Mesenchymal stem cell (in vitro differentiated cells and primary cell): ENCODE results near the gene TESK2.
A peak's percentile ranks its signal among the peaks of the same experiment; 100 is the strongest.

Experiments
- DNase-seq: peaks from one replicate; pipeline ENCODE4 v3.0.0-alpha.2; 2013
- H2AFZ ChIP-seq: one replicate; pipeline ENCODE4 v1.6.1; 2013; ENCODE audit warnings: low read depth, mild to moderate bottlenecking, control low read depth, inconsistent platforms, low read length, moderate library complexity
- H2AK5ac ChIP-seq: 2 replicates; pipeline ENCODE4 v1.6.1; 2013; ENCODE audit warnings: low read length, moderate library complexity, mild to moderate bottlenecking, inconsistent platforms; ENCODE audit not compliant: severe bottlenecking
- H2BK120ac ChIP-seq: one replicate; pipeline ENCODE4 v1.6.1; 2013; ENCODE audit warnings: low read depth, mild to moderate bottlenecking, inconsistent platforms, low read length, moderate library complexity
- H2BK12ac ChIP-seq, 2 experiments: one replicate each; pipeline ENCODE4 v1.6.1; 2013; ENCODE audit warnings: inconsistent platforms in 2 of 2, low read length in 2 of 2, mild to moderate bottlenecking in 2 of 2, moderate library complexity in 2 of 2, control low read depth in 1 of 2
- H2BK15ac ChIP-seq: one replicate; pipeline ENCODE4 v1.6.1; 2013; ENCODE audit warnings: mild to moderate bottlenecking, low read depth, inconsistent platforms; ENCODE audit not compliant: poor library complexity, severe bottlenecking
- H2BK5ac ChIP-seq: 2 replicates; pipeline ENCODE4 v1.6.1; 2013; ENCODE audit warnings: low read depth, mild to moderate bottlenecking, low read length, control low read depth, inconsistent platforms; ENCODE audit not compliant: poor library complexity, severe bottlenecking
- H3K14ac ChIP-seq, 2 experiments: one replicate each; pipeline ENCODE4 v1.6.1; 2013; ENCODE audit warnings: inconsistent platforms in 2 of 2, low read length in 2 of 2, control low read depth in 1 of 2, mild to moderate bottlenecking in 1 of 2, moderate library complexity in 1 of 2
- H3K18ac ChIP-seq, 2 experiments: one replicate each; pipeline ENCODE4 v1.6.1; 2013; ENCODE audit warnings: inconsistent platforms in 2 of 2, low read length in 2 of 2, control low read depth in 1 of 2, low read depth in 1 of 2, mild to moderate bottlenecking in 1 of 2
- H3K23ac ChIP-seq, 2 experiments: one replicate each; pipeline ENCODE4 v1.6.1; 2013; ENCODE audit warnings: inconsistent platforms in 2 of 2, low read length in 2 of 2, mild to moderate bottlenecking in 2 of 2, moderate library complexity in 2 of 2, control low read depth in 1 of 2
- H3K27ac ChIP-seq: 2 replicates; pipeline ENCODE4 v1.5.1; 2013; ENCODE audit warnings: mild to moderate bottlenecking, moderate library complexity, low read length, control low read depth, inconsistent platforms; ENCODE audit not compliant: poor library complexity, severe bottlenecking
- H3K27me3 ChIP-seq, 2 experiments: 2 replicates each; pipeline versions ENCODE4 v1.6.1 to v1.7.0; 2013; ENCODE audit warnings: low read length in 2 of 2, mild to moderate bottlenecking in 2 of 2, moderate library complexity in 2 of 2, control low read depth in 1 of 2, inconsistent platforms in 1 of 2; ENCODE audit not compliant: control insufficient read depth in 1 of 2, insufficient read depth in 1 of 2
- H3K36me3 ChIP-seq, 2 experiments: 2 replicates each; pipeline versions ENCODE4 v1.6.1 to v1.7.0; 2013; ENCODE audit warnings: low read length in 2 of 2, control low read depth in 1 of 2, inconsistent platforms in 1 of 2, low read depth in 1 of 2, mild to moderate bottlenecking in 1 of 2; ENCODE audit not compliant: insufficient read depth in 2 of 2, control insufficient read depth in 1 of 2
- H3K4ac ChIP-seq, 2 experiments: one replicate each; pipeline ENCODE4 v1.6.1; 2013; ENCODE audit warnings: inconsistent platforms in 2 of 2, low read length in 2 of 2, mild to moderate bottlenecking in 2 of 2, moderate library complexity in 2 of 2, control low read depth in 1 of 2, low read depth in 1 of 2
- H3K4me1 ChIP-seq: 2 replicates; pipeline ENCODE4 v1.6.1; 2013; ENCODE audit warnings: low read depth, low read length, control low read depth; ENCODE audit not compliant: control insufficient read depth, insufficient read depth
- H3K4me2 ChIP-seq: 2 replicates; pipeline ENCODE4 v1.6.1; 2013; ENCODE audit warnings: low read length, mild to moderate bottlenecking, inconsistent platforms; ENCODE audit not compliant: poor library complexity, severe bottlenecking
- H3K4me3 ChIP-seq, 2 experiments: 2 replicates each; pipeline versions ENCODE4 v1.5.1 to v1.7.0; 2013; ENCODE audit warnings: low read length in 2 of 2, mild to moderate bottlenecking in 2 of 2, control low read depth in 1 of 2, low read depth in 1 of 2; ENCODE audit not compliant: insufficient read depth in 1 of 2
- H3K79me1 ChIP-seq: replicated peaks from 2 replicates; pipeline ENCODE4 v1.6.1; 2013; ENCODE audit warnings: mild to moderate bottlenecking, control low read depth, low read length, inconsistent platforms; ENCODE audit not compliant: poor library complexity, severe bottlenecking
- H3K9ac ChIP-seq: 2 replicates; pipeline ENCODE4 v1.7.0; 2013; ENCODE audit warnings: mild to moderate bottlenecking, low read length, moderate library complexity
- H3K9me3 ChIP-seq: 2 replicates; pipeline ENCODE4 v1.7.0; 2013; ENCODE audit warnings: mild to moderate bottlenecking, low read length; ENCODE audit not compliant: control insufficient read depth
- H4K8ac ChIP-seq: one replicate; pipeline ENCODE4 v1.6.1; 2013; ENCODE audit warnings: inconsistent platforms, mild to moderate bottlenecking, low read length, moderate library complexity
- H4K91ac ChIP-seq: one replicate; pipeline ENCODE4 v1.6.1; 2013; ENCODE audit warnings: mild to moderate bottlenecking, low read length, inconsistent platforms
- WGBS: methylation state at CpG from one replicate; pipeline ENCODE4 v1.1.7; 2013; ENCODE audit warnings: mixed read lengths; 5-methylcytosine and 5-hydroxymethylcytosine counted together

Gene TESK2

DNA sequence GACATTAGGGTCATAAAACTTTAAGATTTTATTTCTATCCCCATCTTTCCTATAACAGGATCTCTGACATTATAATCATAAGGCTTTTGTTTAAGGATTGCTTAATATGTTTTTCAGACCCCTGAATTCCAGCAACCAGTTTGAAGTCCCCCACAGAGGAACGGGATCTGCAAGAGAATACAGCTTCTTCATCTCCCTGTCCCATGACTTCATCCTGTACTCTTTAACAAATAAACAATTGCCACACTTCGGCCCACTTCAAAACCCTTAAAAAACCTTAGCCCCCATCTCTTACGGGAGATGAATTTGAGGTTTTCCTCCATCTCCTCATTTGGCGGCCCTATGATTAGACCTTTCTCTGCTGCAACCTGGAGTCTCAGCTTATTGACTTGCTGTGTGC, 35.8 kb downstream of the TESK2 start:
- Histone ChIP-seq H3K27ac (no peak overlapping the region), H3K23ac (no peak overlapping the region), H3K14ac (no peak overlapping the region), H3K9me3 (no peaks in the 10 kb centered on the region), H2AFZ (no peak overlapping the region), H2BK15ac (no peak overlapping the region), H3K9ac (no peak overlapping the region), H4K8ac (no peak overlapping the region), H3K4me3 (no peak overlapping the region), H2BK12ac (no peak overlapping the region), H3K4ac (no peak overlapping the region), H3K79me1 (peaks cover 2% of the 10 kb centered on the region), H3K18ac (no peak overlapping the region), H3K4me2 (no peak overlapping the region), H2BK120ac (no peak overlapping the region), H3K36me3 (no peaks in the 10 kb centered on the region), H3K4me1 (no peaks in the 10 kb centered on the region), H2BK5ac (no peak overlapping the region), H2AK5ac (no peak overlapping the region), H3K27me3 (no peaks in the 10 kb centered on the region), H4K91ac (no peak overlapping the region)
- 70% methylated on average over 4 of the region's 4 CpGs for WGBS
- DNase-seq: peak; percentile 18

DNA sequence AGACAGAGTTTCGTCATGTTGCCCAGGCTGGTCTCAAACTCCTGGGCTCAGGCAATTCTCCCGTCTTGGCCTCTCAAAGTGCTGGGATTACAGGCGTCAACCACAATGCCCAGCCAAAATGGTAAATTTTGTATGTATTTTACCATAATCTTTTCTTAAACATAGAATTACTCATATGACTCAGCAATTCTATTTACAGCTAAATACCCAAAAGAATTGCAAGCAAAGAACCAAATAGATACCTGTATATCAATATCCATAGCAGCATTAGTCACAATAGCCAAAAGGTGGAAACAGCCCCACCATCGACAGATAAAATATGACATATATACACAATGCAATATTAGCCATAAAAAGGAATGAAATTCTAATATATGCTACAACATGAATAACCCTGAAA, 36.5 kb downstream of the TESK2 start:
- no peak for DNase-seq
- Histone ChIP-seq H2BK5ac (no peak overlapping the region), H3K9ac (no peak overlapping the region), H3K14ac (no peak overlapping the region), H3K23ac (no peak overlapping the region), H3K36me3 (no peaks in the 10 kb centered on the region), H3K4me1 (no peaks in the 10 kb centered on the region), H3K4ac (no peak overlapping the region), H4K91ac (no peak overlapping the region), H3K79me1 (peaks cover 2% of the 10 kb centered on the region), H4K8ac (no peak overlapping the region), H3K4me3 (no peak overlapping the region), H3K4me2 (no peak overlapping the region), H2BK12ac (no peak overlapping the region), H2AFZ (no peak overlapping the region), H2BK15ac (no peak overlapping the region), H3K27ac (no peak overlapping the region), H2BK120ac (no peak overlapping the region), H3K27me3 (no peaks in the 10 kb centered on the region), H3K18ac (no peak overlapping the region), H3K9me3 (no peaks in the 10 kb centered on the region), H2AK5ac (no peak overlapping the region)
- WGBS: 100% methylated on average over 2 of the region's 4 CpGs

DNA sequence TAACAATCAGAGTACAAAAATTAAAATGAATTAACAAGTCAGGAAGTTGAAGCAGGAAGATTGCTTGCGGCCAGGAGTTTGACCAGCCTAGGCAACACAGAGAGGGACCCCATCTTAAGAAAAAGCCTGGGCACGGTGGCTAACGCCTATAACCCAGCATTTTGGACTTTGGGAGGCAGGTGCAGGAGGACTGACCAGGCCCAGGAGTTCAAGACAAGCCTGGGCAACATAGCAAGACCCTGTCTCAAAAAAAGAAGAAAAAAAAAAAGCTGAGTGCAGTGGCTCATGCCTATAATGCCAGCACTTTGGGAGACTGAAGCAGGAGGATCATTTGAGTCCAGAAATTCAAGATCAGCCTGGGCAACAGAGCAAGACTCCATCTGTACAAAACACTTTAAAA, 38.5 kb downstream of the TESK2 start:
- Histone ChIP-seq H2AFZ (no peak overlapping the region), H3K4me3 (no peak overlapping the region), H3K14ac (no peak overlapping the region), H3K27ac (no peak overlapping the region), H3K23ac (no peak overlapping the region), H3K9ac (no peak overlapping the region), H3K4me2 (no peak overlapping the region), H2AK5ac (no peak overlapping the region), H3K27me3 (no peaks in the 10 kb centered on the region), H3K4me1 (no peaks in the 10 kb centered on the region), H2BK120ac (no peak overlapping the region), H3K79me1 (peaks cover 2% of the 10 kb centered on the region), H2BK5ac (no peak overlapping the region), H3K36me3 (no peaks in the 10 kb centered on the region), H3K18ac (no peak overlapping the region), H2BK12ac (no peak overlapping the region), H3K4ac (no peak overlapping the region), H4K91ac (no peak overlapping the region), H4K8ac (no peak overlapping the region), H2BK15ac (no peak overlapping the region), H3K9me3 (no peaks in the 10 kb centered on the region)
- no peak for DNase-seq
- WGBS: 47% methylated on average over 3 of the region's 3 CpGs

DNA sequence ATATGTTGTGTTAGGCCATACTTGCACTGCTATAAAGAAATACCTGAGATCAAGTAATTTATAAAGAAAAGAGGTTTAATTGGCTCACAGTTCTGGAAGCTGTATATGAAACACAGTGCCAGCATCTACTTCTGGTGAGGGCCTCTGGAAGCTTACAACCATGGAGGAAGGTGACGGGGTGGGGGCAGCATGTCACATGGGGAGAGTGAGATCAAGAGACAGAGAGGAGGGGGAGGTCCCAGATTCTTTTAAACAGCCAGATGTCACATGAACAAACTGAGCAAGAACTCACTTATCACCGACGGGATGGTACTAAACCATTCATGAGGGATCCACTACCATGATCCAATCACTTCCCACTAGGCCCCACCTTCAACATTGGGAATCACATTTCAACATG, 42.6 kb downstream of the TESK2 start:
- WGBS: 86% methylated on average over 3 of the region's 3 CpGs
- H3K36me3 ChIP-seq: no peaks in the 10 kb centered on the region
- H2BK15ac ChIP-seq: no peak overlapping the region
- no peak overlapping the region for H2BK5ac ChIP-seq
- no peak overlapping the region for H2BK120ac ChIP-seq
- H2AK5ac ChIP-seq: no peak overlapping the region
- H3K9ac ChIP-seq: no peak overlapping the region
- H4K91ac ChIP-seq: no peak overlapping the region
- no peak overlapping the region for H4K8ac ChIP-seq
- H3K79me1 ChIP-seq: no peaks in the 10 kb centered on the region
- no peak overlapping the region for H3K4me2 ChIP-seq
- no peak overlapping the region for H3K23ac ChIP-seq
- H3K9me3 ChIP-seq: no peaks in the 10 kb centered on the region
- no peak overlapping the region for H2AFZ ChIP-seq
- DNase-seq: no peak
- no peaks in the 10 kb centered on the region for H3K4me1 ChIP-seq
- H2BK12ac ChIP-seq: no peak overlapping the region
- no peak overlapping the region for H3K14ac ChIP-seq
- H3K4me3 ChIP-seq: no peak overlapping the region
- H3K18ac ChIP-seq: no peak overlapping the region
- no peaks in the 10 kb centered on the region for H3K27me3 ChIP-seq
- H3K27ac ChIP-seq: no peak overlapping the region
- H3K4ac ChIP-seq: no peak overlapping the region
